NCI-H526 treated with DMSO at 0.1 percent for 48 hours (cell line): ENCODE measurements around the gene BICDL2.
"Not testable (repeated sequence)": the region's sequence is repeated elsewhere in the genome, so short reads cannot be mapped to it uniquely, and the experiment has no call there.

Experiments
- DNase-seq: peaks from one replicate; lab custom pipeline; 2025; lab: John Stamatoyannopoulos, UW

Gene BICDL2

GRCh38 chr16:3065069-3065741 is 28.5 kb upstream of the BICDL2 start, which contains the start of gene IL32:
TSS of gene IL32 (plus strand) at chr16:3065640. CDS start at chr16:3065812, 172 bp downstream.
- no peak for DNase-seq

GRCh38 chr16:3063625-3064386 is 27.1 kb upstream of the BICDL2 start:
- no peak for DNase-seq

- no peak for DNase-seq
These were observed 25.8 kb upstream of the BICDL2 start for GRCh38 chr16:3062553-3062952.

- DNase-seq, result no peak
These were observed 23.8 kb upstream of the BICDL2 start for GRCh38 chr16:3060339-3061127.

GRCh38 chr16:3059723-3060242 is 23.0 kb upstream of the BICDL2 start:
- no peak for DNase-seq

GRCh38 chr16:3059041-3059722 is 22.4 kb upstream of the BICDL2 start:
- no peak for DNase-seq

GRCh38 chr16:3058139-3059030 is 21.6 kb upstream of the BICDL2 start:
- DNase-seq, result no peak

GRCh38 chr16:3057181-3058138 is 20.7 kb upstream of the BICDL2 start:
- no peak for DNase-seq

GRCh38 chr16:3056336-3057180 is 19.8 kb upstream of the BICDL2 start:
- DNase-seq, result no peak

- DNase-seq, result not testable (repeated sequence)
These were observed 19.0 kb upstream of the BICDL2 start for GRCh38 chr16:3055734-3056115.

- no peak for DNase-seq
These were observed 18.4 kb upstream of the BICDL2 start for GRCh38 chr16:3054965-3055733.

- DNase-seq, result not testable (repeated sequence)
These were observed 16.6 kb upstream of the BICDL2 start for GRCh38 chr16:3053330-3053710.

- not testable (repeated sequence) for DNase-seq
These were observed 16.0 kb upstream of the BICDL2 start for GRCh38 chr16:3052571-3053329.

- no peak for DNase-seq
These were observed 14.8 kb upstream of the BICDL2 start for GRCh38 chr16:3051494-3051893.

GRCh38 chr16:3051009-3051408 is 14.3 kb upstream of the BICDL2 start:
- no peak for DNase-seq

- DNase-seq, result no peak
These were observed 13.7 kb upstream of the BICDL2 start for GRCh38 chr16:3050487-3050886.

GRCh38 chr16:3049921-3050481 is 13.3 kb upstream of the BICDL2 start:
- DNase-seq, result no peak
